ENCODE results near the gene MCF2L2. TPM values are rescaled to one million over a fixed set of nuclear protein-coding genes. Genes with fewer than 3 reads are reported as not detected.

MCF2L2 gene
- total RNA-seq, 4 donors from 2014 or later = 0.16 to 0.66 (median 0.26) TPM

DNA sequence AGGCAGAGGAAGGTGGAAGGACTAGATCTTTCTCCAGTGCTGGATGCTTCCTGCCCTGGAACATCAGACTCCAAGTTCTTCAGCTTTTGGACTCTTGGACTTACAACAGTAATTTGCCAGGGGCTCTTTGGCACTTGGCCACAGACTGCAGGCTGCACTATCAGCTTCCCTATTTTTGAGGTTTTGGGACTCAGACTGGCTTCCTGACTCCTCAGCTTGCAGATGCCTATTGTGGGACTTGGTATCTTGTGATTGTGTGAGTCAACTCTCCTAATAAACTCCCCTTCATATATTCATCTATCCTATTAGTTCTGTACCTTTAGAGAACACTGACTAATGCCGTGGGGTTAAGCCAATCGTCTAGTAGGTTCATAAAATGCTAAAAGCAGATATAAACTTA is 184.2 kb downstream of the MCF2L2 start:
- TF ChIP-seq, protein P1, sequence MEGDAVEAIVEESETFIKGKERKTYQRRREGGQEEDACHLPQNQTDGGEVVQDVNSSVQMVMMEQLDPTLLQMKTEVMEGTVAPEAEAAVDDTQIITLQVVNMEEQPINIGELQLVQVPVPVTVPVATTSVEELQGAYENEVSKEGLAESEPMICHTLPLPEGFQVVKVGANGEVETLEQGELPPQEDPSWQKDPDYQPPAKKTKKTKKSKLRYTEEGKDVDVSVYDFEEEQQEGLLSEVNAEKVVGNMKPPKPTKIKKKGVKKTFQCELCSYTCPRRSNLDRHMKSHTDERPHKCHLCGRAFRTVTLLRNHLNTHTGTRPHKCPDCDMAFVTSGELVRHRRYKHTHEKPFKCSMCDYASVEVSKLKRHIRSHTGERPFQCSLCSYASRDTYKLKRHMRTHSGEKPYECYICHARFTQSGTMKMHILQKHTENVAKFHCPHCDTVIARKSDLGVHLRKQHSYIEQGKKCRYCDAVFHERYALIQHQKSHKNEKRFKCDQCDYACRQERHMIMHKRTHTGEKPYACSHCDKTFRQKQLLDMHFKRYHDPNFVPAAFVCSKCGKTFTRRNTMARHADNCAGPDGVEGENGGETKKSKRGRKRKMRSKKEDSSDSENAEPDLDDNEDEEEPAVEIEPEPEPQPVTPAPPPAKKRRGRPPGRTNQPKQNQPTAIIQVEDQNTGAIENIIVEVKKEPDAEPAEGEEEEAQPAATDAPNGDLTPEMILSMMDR (IDR thresholded peaks at IDR 0.05; ENCODE audit: low read depth) = no peak

DNA sequence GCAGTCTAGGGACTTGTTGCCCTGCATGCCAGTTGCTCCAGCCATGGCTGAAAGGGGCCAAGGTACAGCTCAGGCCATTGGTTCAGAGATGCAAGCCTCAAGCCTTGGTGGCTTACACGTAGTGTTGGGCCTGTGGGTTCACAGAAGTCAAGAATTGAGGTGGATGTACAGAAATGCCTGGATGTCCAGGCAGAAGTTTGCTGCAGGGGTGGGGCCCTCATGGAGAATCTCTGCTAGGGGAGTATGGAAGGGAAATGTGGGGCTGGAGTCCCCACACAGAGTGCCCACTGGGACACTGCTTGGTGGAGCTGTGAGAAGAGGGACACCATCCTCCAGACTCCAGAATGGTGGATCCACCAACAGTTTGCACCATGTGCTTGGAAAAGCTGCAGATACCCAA is 186.0 kb downstream of the MCF2L2 start:
- TF ChIP-seq, protein P1 (IDR thresholded peaks at IDR 0.05; ENCODE audit: low read depth) = no peak

DNA sequence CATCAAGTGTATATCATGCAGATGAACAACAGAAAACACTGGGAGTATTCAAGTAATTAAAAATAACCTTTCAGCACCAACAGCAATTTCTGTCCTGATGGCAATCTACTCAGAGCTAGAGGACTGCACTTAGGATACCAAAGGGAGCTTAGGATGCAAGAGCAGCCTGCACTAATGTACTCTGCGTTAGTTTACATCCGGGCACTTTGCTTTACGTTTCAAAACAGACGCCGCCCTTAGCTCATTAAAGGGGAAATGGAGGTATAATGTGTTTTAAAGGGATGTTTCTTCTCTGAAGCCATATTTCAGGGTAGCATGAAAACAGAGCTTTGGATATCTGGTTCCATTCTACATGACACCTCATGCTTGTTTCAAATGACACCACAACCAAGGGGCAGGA is 189.4 kb downstream of the MCF2L2 start:
- TF ChIP-seq, protein P1 (IDR thresholded peaks at IDR 0.05; ENCODE audit: low read depth) = no peak

DNA sequence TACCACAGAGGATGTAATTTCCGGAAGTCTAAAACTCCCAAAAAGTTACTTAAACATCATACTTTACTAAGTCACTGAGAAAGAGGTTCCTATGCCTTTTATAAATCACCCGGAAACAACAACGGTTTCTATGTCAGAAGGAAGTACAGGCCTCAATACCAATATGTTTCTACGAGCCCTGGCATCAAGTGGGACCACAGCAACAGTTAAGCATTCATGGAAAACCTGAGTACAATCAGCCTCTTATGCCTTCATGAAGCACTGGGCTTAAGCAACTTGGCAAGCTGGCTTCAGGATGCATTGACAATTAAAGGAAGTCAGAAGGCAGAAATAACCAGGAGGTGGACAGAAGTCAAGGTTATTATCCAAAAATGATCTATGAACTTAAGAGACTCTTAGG is 194.5 kb downstream of the MCF2L2 start:
- TF ChIP-seq, protein P1 (IDR thresholded peaks at IDR 0.05; ENCODE audit: low read depth) = no peak

DNA sequence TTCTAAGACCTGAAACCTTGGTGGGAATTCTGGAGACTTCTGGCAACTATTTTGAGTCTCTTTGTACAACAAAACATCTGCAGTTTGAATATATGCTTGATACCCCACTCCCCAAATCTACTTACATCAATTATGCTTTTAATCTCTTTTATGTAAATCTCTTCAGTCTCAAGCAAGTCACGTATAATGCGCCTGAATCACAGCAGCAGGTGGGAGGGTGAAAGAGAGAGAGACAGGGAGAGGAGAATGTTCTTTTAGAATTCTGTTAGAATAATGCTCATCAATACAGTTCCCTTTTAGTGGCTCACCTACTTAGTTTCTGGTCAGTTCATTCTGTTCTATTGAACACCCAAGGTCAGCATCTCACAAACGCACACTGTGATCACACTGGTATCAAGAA is 197.6 kb downstream of the MCF2L2 start:
- TF ChIP-seq, protein P1 (IDR thresholded peaks at IDR 0.05; ENCODE audit: low read depth) = no peak

DNA sequence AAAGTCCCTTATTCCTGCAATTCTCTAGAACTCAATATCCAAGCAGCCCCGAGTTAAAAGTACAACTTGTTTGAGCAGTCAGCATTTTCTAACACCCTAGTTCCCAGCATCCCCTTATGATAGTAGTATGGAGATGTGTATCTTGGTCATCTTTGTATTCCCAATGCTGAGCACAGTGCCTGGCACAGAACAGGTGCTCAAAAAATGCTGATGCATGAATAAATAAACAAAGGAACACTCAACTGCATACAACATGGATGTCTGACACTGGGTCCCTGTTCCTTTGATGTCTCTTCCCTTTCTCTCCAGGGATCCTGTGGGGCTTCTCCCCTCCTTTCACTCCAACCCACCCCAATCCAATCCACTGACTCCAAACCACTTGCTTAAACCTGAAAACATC is 199.2 kb downstream of the MCF2L2 start:
- TF ChIP-seq, protein P1 (IDR thresholded peaks at IDR 0.05; ENCODE audit: low read depth) = no peak

DNA sequence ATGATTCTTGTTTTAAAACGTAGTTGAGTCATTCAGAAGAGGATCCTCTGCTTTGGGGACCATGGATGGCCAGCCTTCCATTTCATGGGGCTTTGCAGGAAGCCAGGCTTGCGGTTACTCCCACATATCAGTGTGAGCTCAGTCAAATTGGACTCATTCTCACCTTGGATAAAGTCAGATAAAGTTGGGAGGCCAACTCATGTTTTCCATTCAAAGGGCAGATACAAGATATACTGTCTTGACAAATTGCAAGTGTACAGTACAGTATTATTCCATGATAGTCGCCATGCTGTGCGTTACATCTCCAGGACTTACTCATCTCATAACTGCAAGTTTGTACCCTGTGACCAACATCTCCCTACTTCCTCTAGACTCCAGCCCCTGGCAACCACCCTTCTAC is 200.8 kb downstream of the MCF2L2 start:
- TF ChIP-seq, protein P1 (IDR thresholded peaks at IDR 0.05; ENCODE audit: low read depth) = no peak
